A549 (cell line): ENCODE data around the gene RHOJ. TPM values are rescaled to one million over a fixed set of nuclear protein-coding genes. Genes with fewer than 3 reads are reported as not detected.

Source experiments
- ATAC-seq, 2 experiments: fragments of 200-7000 bp in 1 of 2; fragments of >200 bp in 1 of 2; cut with Nextera tagmentation in 1 of 2; cut with Tn5 transposase in 1 of 2; 3 replicates each; pipeline versions ENCODE4 v1.8.0 to v1.9.1; 2018 to 2020; ENCODE audit warnings: mild to moderate bottlenecking in 1 of 2, moderate library complexity in 1 of 2
- CTCF ChIA-PET: fragments of 300-600 bp; sonication (Branson Sonifier 250); formaldehyde crosslinking; extraction: SDS; loops from one replicate; lab custom pipeline; 2021; ENCODE audit warnings: antibody characterized with exemption, inconsistent platforms; lab: Yijun Ruan, JAX
- POLR2A ChIA-PET: fragments of 350-600 bp; formaldehyde crosslinking; extraction: SDS; loops from one replicate; lab custom pipeline; 2021; ENCODE audit warnings: antibody characterized with exemption, inconsistent platforms; lab: Yijun Ruan, JAX
- DNase-seq, 2 experiments: peaks; one replicate each; pipeline versions ENCODE4 v3.0.0 to v3.0.0-alpha.2; 2011 to 2016; ENCODE audit warnings: low read depth in 1 of 2, low spot score in 1 of 2
- FAIRE-seq: peaks from 2 replicates; lab custom pipeline; 2011; peaks lifted over from hg19 to GRCh38; lab: Jason Lieb, UNC
- H3K27ac ChIP-seq, 2 experiments: fragments of >200 bp; sonication (Bioruptor Twin); formaldehyde crosslinking; 3 replicates each; pipeline ENCODE4 v1.5.1; 2016 to 2017
- H3K4me1 ChIP-seq: fragments of >200 bp; sonication (Bioruptor Twin); formaldehyde crosslinking; 3 replicates; pipeline ENCODE4 v1.6.1; 2016
- H3K4me2 ChIP-seq: fragments of >200 bp; sonication (Bioruptor Twin); formaldehyde crosslinking; 3 replicates; pipeline ENCODE4 v1.6.1; 2016
- H3K4me3 ChIP-seq: fragments of >200 bp; sonication (Bioruptor Twin); formaldehyde crosslinking; 3 replicates; pipeline ENCODE4 v1.5.1; 2016
- H3K9me3 ChIP-seq: fragments of >200 bp; sonication (Bioruptor Twin); formaldehyde crosslinking; 3 replicates; pipeline ENCODE4 v1.6.1; 2016
- ATOH8 ChIP-seq: fragments of 250-450 bp; sonication (Bioruptor Pico); IDR thresholded peaks from 2 replicates; pipeline ENCODE4 v1.5.0; 2020; ENCODE audit warnings: low read depth, mild to moderate bottlenecking, moderate library complexity
- BHLHE40 ChIP-seq: IDR thresholded peaks from 2 replicates; pipeline ENCODE4 v1.6.1; 2012; ENCODE audit warnings: low read depth, low read length, inconsistent platforms
- CHD4 ChIP-seq: fragments of 200-600 bp; sonication (generic); IDR thresholded peaks from 2 replicates; pipeline ENCODE4 v1.6.1; 2016; ENCODE audit warnings: antibody characterized with exemption, mild to moderate bottlenecking, borderline replicate concordance
- FOSB ChIP-seq: fragments of 250-450 bp; sonication (Bioruptor Pico); IDR thresholded peaks from 2 replicates; pipeline ENCODE4 v1.5.0; 2020; ENCODE audit warnings: mild to moderate bottlenecking, moderate library complexity
- HEYL ChIP-seq: fragments of 250-450 bp; sonication (Bioruptor Pico); IDR thresholded peaks from 2 replicates; pipeline ENCODE4 v1.8.0; 2021; ENCODE audit warnings: mild to moderate bottlenecking, moderate library complexity
- HMGXB4 ChIP-seq: fragments of 250-450 bp; sonication (Bioruptor Pico); IDR thresholded peaks from 2 replicates; pipeline ENCODE4 v1.5.0; 2021; ENCODE audit warnings: mild to moderate bottlenecking, moderate library complexity, borderline replicate concordance
- JUNB ChIP-seq: fragments of >200 bp; sonication (Bioruptor Twin); formaldehyde crosslinking; IDR thresholded peaks from 2 replicates; pipeline ENCODE4 v1.6.1; 2016
- MAFK ChIP-seq: fragments of 450-650 bp; IDR thresholded peaks from 2 replicates; pipeline ENCODE4 v1.6.1; 2014; ENCODE audit not compliant: partially characterized antibody
- NR3C1 ChIP-seq: fragments of >200 bp; sonication (Bioruptor Twin); formaldehyde crosslinking; IDR thresholded peaks from 3 replicates; pipeline ENCODE4 v1.6.1; 2017
- PHF8 ChIP-seq: fragments of 200-600 bp; sonication (generic); IDR thresholded peaks from 2 replicates; pipeline ENCODE4 v1.6.1; 2016; ENCODE audit warnings: low read depth, mild to moderate bottlenecking, antibody characterized with exemption, moderate library complexity, borderline replicate concordance
- REST ChIP-seq: fragments of 200-600 bp; sonication (generic); IDR thresholded peaks from 2 replicates; pipeline ENCODE4 v1.6.1; 2016; ENCODE audit warnings: antibody characterized with exemption, mild to moderate bottlenecking, moderate library complexity
- TFCP2L1 ChIP-seq: fragments of 250-450 bp; sonication (Bioruptor Pico); IDR thresholded peaks from 2 replicates; pipeline ENCODE4 v1.5.0; 2021; ENCODE audit warnings: mild to moderate bottlenecking
- ZFP36 ChIP-seq: fragments of 450-650 bp; IDR thresholded peaks from 2 replicates; pipeline ENCODE4 v1.6.1; 2014; ENCODE audit warnings: borderline replicate concordance; ENCODE audit not compliant: partially characterized antibody
- ZNF302 ChIP-seq: fragments of 250-450 bp; sonication (Bioruptor Pico); IDR thresholded peaks from 2 replicates; pipeline ENCODE4 v1.9.0; 2021; ENCODE audit warnings: inconsistent platforms, mild to moderate bottlenecking, moderate library complexity
- WGBS: methylation state at CpG from one replicate; pipeline ENCODE4 v1.1.6; 2017; ENCODE audit errors: missing lambda C conversion rate; 5-methylcytosine and 5-hydroxymethylcytosine counted together
- polyA plus RNA-seq, 4 experiments: library from polyadenylated mRNA; depleted of rRNA in 3 of 4; stranded (reverse); fragments of >200 nt; fragmentation: RNase III in 1 of 4; extraction: RNeasy Plus Mini Kit Qiagen cat#74134 plus additional on column Dnase treatment in 1 of 4; gene quantifications; 2 replicates in 3 of 4; 3 replicates in 1 of 4; pipeline ENCODE4 v1.2.3, GENCODE V29; 2011 to 2017
- TF ChIP-seq, protein P1 (sequence below): IDR thresholded peaks from 2 replicates; pipeline ENCODE4 v1.6.1; 2012
- TF ChIP-seq, protein P2 (sequence below): fragments of 150-350 bp; IDR thresholded peaks from 2 replicates; pipeline ENCODE4 v1.6.1; 2014; ENCODE audit warnings: low read depth, mild to moderate bottlenecking, low read length
- TF ChIP-seq, protein P3 (sequence below): IDR thresholded peaks from 2 replicates; pipeline ENCODE4 v1.6.1; 2012
- TF ChIP-seq, protein P4 (sequence below): fragments of >200 bp; sonication (Bioruptor Twin); formaldehyde crosslinking; IDR thresholded peaks from 3 replicates; pipeline ENCODE4 v1.6.1; 2016

RHOJ gene
- polyA plus RNA-seq, 2 of the 4 experiments (the other 2 are of a cell fraction): not detected

GRCh38 chr14:63180011-63180410 is 24.2 kb upstream of the RHOJ start (continued):
- TF ChIP-seq REST (no peak), HEYL (no peak), PHF8 (no peak)

- Histone ChIP-seq H3K9me3 (no peaks in the 10 kb centered on the region), H3K4me3 (no peak overlapping the region), H3K27ac (no peak overlapping the region), H3K4me1 (no peaks in the 10 kb centered on the region), H3K4me2 (no peak overlapping the region)
- ChIA-PET CTCF (no interaction called here), POLR2A (no interaction called here)
- no peak for DNase-seq
- no peak for FAIRE-seq
- ATAC-seq: no peak
- WGBS: 2% methylated on average over 3 of the region's 3 CpGs
- no peak for TF ChIP-seq NR3C1
- no peak for TF ChIP-seq ZFP36
Observed at GRCh38 chr14:63182968-63183367, 21.3 kb upstream of the RHOJ start.

- POLR2A ChIA-PET: no interaction called here
- H3K4me1 ChIP-seq: no peaks in the 10 kb centered on the region
- no peak for FAIRE-seq
- CTCF ChIA-PET: no interaction called here
- 0% methylated on average over 1 of the region's 1 CpG for WGBS
- DNase-seq: no peak
- H3K4me2 ChIP-seq: no peak overlapping the region
- no peak overlapping the region for H3K4me3 ChIP-seq
- no peak for TF ChIP-seq JUNB
- TF ChIP-seq, all 56 proteins: peak for 0
- ATAC-seq: no peak
- Histone ChIP-seq H3K27ac (no peak overlapping the region), H3K9me3 (no peaks in the 10 kb centered on the region)
Observed at GRCh38 chr14:63186453-63186852, 17.8 kb upstream of the RHOJ start.

- no peak overlapping the region for H3K27ac ChIP-seq
- TF ChIP-seq ATOH8 (CRISPR knock-in tag) (no peak), ZNF302 (CRISPR knock-in tag) (no peak)
- TF ChIP-seq, protein P1, sequence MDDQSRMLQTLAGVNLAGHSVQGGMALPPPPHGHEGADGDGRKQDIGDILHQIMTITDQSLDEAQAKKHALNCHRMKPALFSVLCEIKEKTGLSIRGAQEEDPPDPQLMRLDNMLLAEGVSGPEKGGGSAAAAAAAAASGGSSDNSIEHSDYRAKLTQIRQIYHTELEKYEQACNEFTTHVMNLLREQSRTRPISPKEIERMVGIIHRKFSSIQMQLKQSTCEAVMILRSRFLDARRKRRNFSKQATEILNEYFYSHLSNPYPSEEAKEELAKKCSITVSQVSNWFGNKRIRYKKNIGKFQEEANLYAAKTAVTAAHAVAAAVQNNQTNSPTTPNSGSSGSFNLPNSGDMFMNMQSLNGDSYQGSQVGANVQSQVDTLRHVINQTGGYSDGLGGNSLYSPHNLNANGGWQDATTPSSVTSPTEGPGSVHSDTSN: no peak
- TF ChIP-seq, all 56 proteins: peak for 0
- ATAC-seq (no peak), DNase-seq (no peak), FAIRE-seq (no peak)
- POLR2A ChIA-PET: no interaction called here
- H3K4me3 ChIP-seq: no peak overlapping the region
- CTCF ChIA-PET: interaction anchor here (0.6 kb wide), 1 partner anchor 187 kb away, joined by 4 read pairs; no protein-coding TSS in a partner anchor
- H3K4me2 ChIP-seq: no peak overlapping the region
- H3K4me1 ChIP-seq: no peaks in the 10 kb centered on the region
- no peaks in the 10 kb centered on the region for H3K9me3 ChIP-seq
- 8% methylated on average over 3 of the region's 3 CpGs for WGBS
Observed at GRCh38 chr14:63191211-63191610, 13.0 kb upstream of the RHOJ start.

GRCh38 chr14:63192085-63192484 is 12.2 kb upstream of the RHOJ start:
- H3K4me3 ChIP-seq: no peak overlapping the region
- no peaks in the 10 kb centered on the region for H3K9me3 ChIP-seq
- DNase-seq (no peak), FAIRE-seq (no peak), ATAC-seq (no peak)
- POLR2A ChIA-PET: no interaction called here
- no peak overlapping the region for H3K4me2 ChIP-seq
- no peaks in the 10 kb centered on the region for H3K4me1 ChIP-seq
- no peak overlapping the region for H3K27ac ChIP-seq
- 6% methylated on average over 2 of the region's 2 CpGs for WGBS
- CTCF ChIA-PET: no interaction called here
- TF ChIP-seq, protein P2, sequence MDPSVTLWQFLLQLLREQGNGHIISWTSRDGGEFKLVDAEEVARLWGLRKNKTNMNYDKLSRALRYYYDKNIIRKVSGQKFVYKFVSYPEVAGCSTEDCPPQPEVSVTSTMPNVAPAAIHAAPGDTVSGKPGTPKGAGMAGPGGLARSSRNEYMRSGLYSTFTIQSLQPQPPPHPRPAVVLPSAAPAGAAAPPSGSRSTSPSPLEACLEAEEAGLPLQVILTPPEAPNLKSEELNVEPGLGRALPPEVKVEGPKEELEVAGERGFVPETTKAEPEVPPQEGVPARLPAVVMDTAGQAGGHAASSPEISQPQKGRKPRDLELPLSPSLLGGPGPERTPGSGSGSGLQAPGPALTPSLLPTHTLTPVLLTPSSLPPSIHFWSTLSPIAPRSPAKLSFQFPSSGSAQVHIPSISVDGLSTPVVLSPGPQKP: no peak
- TF ChIP-seq HMGXB4 (CRISPR knock-in tag): no peak
- TF ChIP-seq TFCP2L1 (CRISPR knock-in tag): no peak
- TF ChIP-seq BHLHE40: no peak
- TF ChIP-seq, protein P3, sequence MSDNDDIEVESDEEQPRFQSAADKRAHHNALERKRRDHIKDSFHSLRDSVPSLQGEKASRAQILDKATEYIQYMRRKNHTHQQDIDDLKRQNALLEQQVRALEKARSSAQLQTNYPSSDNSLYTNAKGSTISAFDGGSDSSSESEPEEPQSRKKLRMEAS: no peak
- TF ChIP-seq ZNF302 (CRISPR knock-in tag): no peak
- no peak for TF ChIP-seq FOSB (CRISPR knock-in tag)
- no peak for TF ChIP-seq CHD4
- TF ChIP-seq, protein P4, sequence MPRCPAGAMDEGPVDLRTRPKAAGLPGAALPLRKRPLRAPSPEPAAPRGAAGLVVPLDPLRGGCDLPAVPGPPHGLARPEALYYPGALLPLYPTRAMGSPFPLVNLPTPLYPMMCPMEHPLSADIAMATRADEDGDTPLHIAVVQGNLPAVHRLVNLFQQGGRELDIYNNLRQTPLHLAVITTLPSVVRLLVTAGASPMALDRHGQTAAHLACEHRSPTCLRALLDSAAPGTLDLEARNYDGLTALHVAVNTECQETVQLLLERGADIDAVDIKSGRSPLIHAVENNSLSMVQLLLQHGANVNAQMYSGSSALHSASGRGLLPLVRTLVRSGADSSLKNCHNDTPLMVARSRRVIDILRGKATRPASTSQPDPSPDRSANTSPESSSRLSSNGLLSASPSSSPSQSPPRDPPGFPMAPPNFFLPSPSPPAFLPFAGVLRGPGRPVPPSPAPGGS: no peak
- TF ChIP-seq MAFK: no peak
